ENCODE measurements around the gene KIAA1328. TPM values are rescaled to one million over a fixed set of nuclear protein-coding genes. Genes with fewer than 3 reads are reported as not detected.

The KIAA1328 gene
- total and polyA plus RNA-seq, 9 of the 15 experiments (the other 6 are each of a cell fraction or from before 2014, with no cell fraction given), result 4.0 to 8.6 (median 7.4) TPM

GRCh38 chr18:36912887-36913286 is 84.0 kb downstream of the KIAA1328 start:
- no TSS peak for BruUV-seq (replicated peaks)

GRCh38 chr18:36917907-36918306 is 89.0 kb downstream of the KIAA1328 start:
- no TSS peak for BruUV-seq (replicated peaks)
- in situ Hi-C loops (cut with MboI), result no loop called here
- intact Hi-C loops (cut with micrococcal nuclease), result no loop called here
- ChIA-PET CTCF (ENCODE audit: low intra/inter-chr PET ratio) (no interaction called here), POLR2A (interaction anchor here (1.3 kb wide), 1 partner anchor 11 kb away, joined by 4 read pairs; no protein-coding TSS in a partner anchor)
- no peak for DNase-seq (ENCODE audit: extremely low read depth in 1 of 4, low spot score in 3 of 4)
- no peak overlapping the region for H3K27ac ChIP-seq (ENCODE audit: extremely low read depth, low read depth, low read length)
- H3K36me3 ChIP-seq (ENCODE audit: control insufficient read depth, insufficient read depth, low read length), result no peaks in the 10 kb centered on the region
- no peaks in the 10 kb centered on the region for H3K4me1 ChIP-seq (replicated peaks in 1 of 2; ENCODE audit: control insufficient read depth in 2 of 2, insufficient read depth in 2 of 2, low read length in 2 of 2)
- no peaks in the 10 kb centered on the region for H3K9me3 ChIP-seq (replicated peaks; ENCODE audit: control insufficient read depth, insufficient read depth, low read depth, low read length)
- H3K9ac ChIP-seq (ENCODE audit: insufficient read depth in 1 of 2, low read depth in 2 of 2, low read length in 2 of 2), result no peak overlapping the region
- H3K79me2 ChIP-seq (ENCODE audit: control insufficient read depth, insufficient read depth, low read length), result no peaks in the 10 kb centered on the region
- no peaks in the 10 kb centered on the region for H3K9me1 ChIP-seq (ENCODE audit: control insufficient read depth, insufficient read depth, low read length)
- TF ChIP-seq ZNF41 (CRISPR knock-in tag; conservative IDR thresholded peaks at IDR 0.05) (no peak), MAX (CRISPR knock-in tag; IDR thresholded peaks at IDR 0.05) (no peak), GABPA (tag; conservative IDR thresholded peaks at IDR 0.05; ENCODE audit: low read depth) (no peak), ZNF740 (CRISPR knock-in tag; IDR thresholded peaks at IDR 0.05) (no peak), ZNF740 (tag; IDR thresholded peaks at IDR 0.05) (no peak), KDM4B (IDR thresholded peaks at IDR 0.05; ENCODE audit: borderline replicate concordance in 2 of 2, low read depth in 1 of 2) (no peak), MAFF (IDR thresholded peaks at IDR 0.05; ENCODE audit: low read length) (no peak), HMG20B (CRISPR knock-in tag; IDR thresholded peaks at IDR 0.05) (no peak), HNRNPUL1 (IDR thresholded peaks at IDR 0.05; ENCODE audit: low read length) (no peak), TEAD1 (CRISPR knock-in tag; IDR thresholded peaks at IDR 0.05) (no peak), MYBL2 (IDR thresholded peaks at IDR 0.05; ENCODE audit: low read depth) (no peak), MYBL2 (CRISPR knock-in tag; IDR thresholded peaks at IDR 0.05; ENCODE audit: borderline replicate concordance) (no peak), E2F4 (CRISPR knock-in tag; IDR thresholded peaks at IDR 0.05; ENCODE audit: low read depth) (no peak)
- H2AFZ ChIP-seq (ENCODE audit: low read depth, low read length), result no peak overlapping the region
- H3K27me3 ChIP-seq (ENCODE audit: control insufficient read depth in 2 of 2, insufficient read depth in 2 of 2, low read length in 2 of 2), result no peaks in the 10 kb centered on the region
- no peak overlapping the region for H3K4me2 ChIP-seq (ENCODE audit: insufficient read depth, low read length)
- FAIRE-seq, result no peak
- H4K20me1 ChIP-seq (replicated peaks; ENCODE audit: control insufficient read depth, insufficient read depth, low read length), result no peaks in the 10 kb centered on the region
- H3K4me3 ChIP-seq, result no peak overlapping the region
- no peak for ATAC-seq
- whole genome bisulfite sequencing (ENCODE audit: insufficient coverage, low coverage, missing lambda C conversion rate), result 14% methylated on average over 3 of the region's 3 CpGs

More at GRCh38 chr18:36912887-36913286, 84.0 kb downstream of the KIAA1328 start:
- H3K27ac ChIP-seq (ENCODE audit: extremely low read depth, low read depth, low read length), result no peak overlapping the region
- FAIRE-seq (no peak), ATAC-seq (peak; percentile 40; the same call in 1 of the 3 replicates), DNase-seq (ENCODE audit: extremely low read depth in 1 of 4, low spot score in 3 of 4) (no peak)
- no peak overlapping the region for H3K9ac ChIP-seq (ENCODE audit: insufficient read depth in 1 of 2, low read depth in 2 of 2, low read length in 2 of 2)
- no peaks in the 10 kb centered on the region for H3K4me1 ChIP-seq (replicated peaks in 1 of 2; ENCODE audit: control insufficient read depth in 2 of 2, insufficient read depth in 2 of 2, low read length in 2 of 2)
- TF ChIP-seq ZNF766 (CRISPR knock-in tag; conservative IDR thresholded peaks at IDR 0.05) (no peak), ZNF584 (CRISPR knock-in tag; IDR thresholded peaks at IDR 0.05; ENCODE audit: low read depth) (0 out of 2 replicates have a peak, but pooled peaks have one; percentile 21), L3MBTL2 (IDR thresholded peaks at IDR 0.05) (0 out of 2 replicates have a peak, but pooled peaks have one; percentile 17), CEBPG (CRISPR knock-in tag; IDR thresholded peaks at IDR 0.05) (no peak), CEBPG (tag; conservative IDR thresholded peaks at IDR 0.05 in 1 of 2, IDR thresholded peaks at IDR 0.05 in 1 of 2) (peak in 1 of 2 experiments; percentile 63; a peak in 2 of 4 replicates)
- H3K4me2 ChIP-seq (ENCODE audit: insufficient read depth, low read length), result no peak overlapping the region
- no peak overlapping the region for H2AFZ ChIP-seq (ENCODE audit: low read depth, low read length)
- H3K27me3 ChIP-seq (ENCODE audit: control insufficient read depth in 2 of 2, insufficient read depth in 2 of 2, low read length in 2 of 2), result no peaks in the 10 kb centered on the region
- H4K20me1 ChIP-seq (replicated peaks; ENCODE audit: control insufficient read depth, insufficient read depth, low read length), result no peaks in the 10 kb centered on the region
- ChIA-PET POLR2A (no interaction called here), CTCF (ENCODE audit: low intra/inter-chr PET ratio) (interaction anchor here (0.6 kb wide), 1 partner anchor 8 kb away, joined by 3 read pairs; no protein-coding TSS in a partner anchor)
- H3K4me3 ChIP-seq, result no peak overlapping the region
- 15% methylated on average over 1 of the region's 1 CpG for WGBS (ENCODE audit: insufficient coverage, low coverage, missing lambda C conversion rate)
- no peaks in the 10 kb centered on the region for H3K36me3 ChIP-seq (ENCODE audit: control insufficient read depth, insufficient read depth, low read length)
- intact Hi-C loops (cut with micrococcal nuclease) (no loop called here), in situ Hi-C loops (cut with MboI) (no loop called here)
- no peaks in the 10 kb centered on the region for H3K79me2 ChIP-seq (ENCODE audit: control insufficient read depth, insufficient read depth, low read length)
- H3K9me1 ChIP-seq (ENCODE audit: control insufficient read depth, insufficient read depth, low read length), result no peaks in the 10 kb centered on the region
- H3K9me3 ChIP-seq (replicated peaks; ENCODE audit: control insufficient read depth, insufficient read depth, low read depth, low read length), result no peaks in the 10 kb centered on the region

All from K562 (cell line).